HCT116 (cell line): ENCODE data around the gene MS4A4E. TPM values are rescaled to one million over a fixed set of nuclear protein-coding genes. Genes with fewer than 3 reads are reported as not detected.

Experiments used
- ATAC-seq: fragments of 200-7000 bp; cut with Tn5 transposase; 2 replicates; pipeline ENCODE4 v1.9.1; 2020; ENCODE audit warnings: mild to moderate bottlenecking, moderate library complexity
- BruUV-seq: library from RNA; stranded (reverse); fragments of 400-500 nt; replicated peaks from 2 replicates; lab custom pipeline; 2021; lab: Mats Ljungman, UMichigan
- CTCF ChIA-PET: fragments of 300-600 bp; sonication (Branson Sonifier 250); formaldehyde crosslinking; loops from one replicate; lab custom pipeline; 2021; ENCODE audit warnings: antibody characterized with exemption; lab: Charles Lee
- POLR2A ChIA-PET: fragments of 300-600, 350-600 bp; sonication (Branson Sonifier 250); formaldehyde crosslinking; loops from one replicate; lab custom pipeline; 2021; ENCODE audit warnings: antibody characterized with exemption; lab: Charles Lee
- RAD21 ChIA-PET, 2 experiments: fragments of 300-600 bp; sonication (Branson Sonifier 250); formaldehyde crosslinking; loops; one replicate each; lab custom pipeline; 2023; ENCODE audit warnings: low total read pairs in 2 of 2; ENCODE audit not compliant: uncharacterized antibody in 2 of 2, unreplicated experiment in 2 of 2, low non-redundant PET in 1 of 2; lab: Charles Lee
- DNase-seq: peaks from one replicate; pipeline ENCODE4 v3.0.0-alpha.2; 2010; ENCODE audit warnings: low read depth, low spot score
- H2AFZ ChIP-seq: fragments of 200-600 bp; shearing (Covaris generic), sonication (generic); 2 replicates; pipeline ENCODE4 v1.6.1; 2017; ENCODE audit warnings: low read depth, mixed run types, mixed read lengths, antibody characterized with exemption, low read length; ENCODE audit not compliant: poor library complexity, severe bottlenecking
- H3K27ac ChIP-seq: 2 replicates; pipeline ENCODE4 v1.5.1; 2012; ENCODE audit warnings: low read depth, low read length
- H3K27me3 ChIP-seq: fragments of 200-600 bp; sonication (generic); 2 replicates; pipeline ENCODE4 v1.6.1; 2016; ENCODE audit warnings: mixed run types, low read length, mixed read lengths; ENCODE audit not compliant: insufficient read depth
- H3K36me3 ChIP-seq, 2 experiments: fragments of 200-500 bp in 1 of 2; fragments of 200-600 bp in 1 of 2; sonication (Bioruptor generic) in 1 of 2; sonication (generic) in 1 of 2; 2 replicates each; pipeline versions ENCODE4 v1.5.1 to v1.6.1; 2014 to 2016; ENCODE audit warnings: low read length in 2 of 2, inconsistent platforms in 1 of 2, mixed read lengths in 1 of 2, mixed run types in 1 of 2; ENCODE audit not compliant: insufficient read depth in 2 of 2, control insufficient read depth in 1 of 2
- H3K4me1 ChIP-seq, 2 experiments: fragments of 200-600 bp in 1 of 2; sonication (generic) in 1 of 2; 2 replicates each; pipeline versions ENCODE4 v1.5.1 to v1.6.1; 2012 to 2017; ENCODE audit warnings: low read length in 2 of 2, inconsistent platforms in 1 of 2, mild to moderate bottlenecking in 1 of 2, mixed read lengths in 1 of 2, mixed run types in 1 of 2, moderate library complexity in 1 of 2; ENCODE audit not compliant: insufficient read depth in 2 of 2, control insufficient read depth in 1 of 2
- H3K4me2 ChIP-seq: fragments of 200-600 bp; sonication (generic); 2 replicates; pipeline ENCODE4 v1.6.1; 2017; ENCODE audit warnings: mixed run types, low read length, mixed read lengths
- H3K4me3 ChIP-seq, 2 experiments: fragments of 200-600 bp in 1 of 2; sonication (generic) in 1 of 2; replicated peaks in 1 of 2; 2 replicates each; pipeline ENCODE4 v1.5.1; 2011 to 2016; ENCODE audit warnings: low read length in 2 of 2, control low read depth in 1 of 2, low read depth in 1 of 2, mild to moderate bottlenecking in 1 of 2, mixed read lengths in 1 of 2, mixed run types in 1 of 2
- H3K79me2 ChIP-seq: fragments of 200-600 bp; sonication (generic); 2 replicates; pipeline ENCODE4 v1.6.1; 2017; ENCODE audit warnings: mild to moderate bottlenecking, mixed run types, low read length, moderate library complexity, mixed read lengths; ENCODE audit not compliant: insufficient read depth
- H3K9ac ChIP-seq: fragments of 200-600 bp; sonication (generic); 2 replicates; pipeline ENCODE4 v1.6.1; 2016; ENCODE audit warnings: low read length, mixed read lengths
- H3K9me2 ChIP-seq: fragments of 200-600 bp; sonication (generic), shearing (Covaris generic); 2 replicates; pipeline ENCODE4 v1.6.1; 2017; ENCODE audit warnings: mixed run types, mild to moderate bottlenecking, moderate library complexity; ENCODE audit not compliant: insufficient read depth
- H3K9me3 ChIP-seq, 2 experiments: fragments of 200-500 bp in 1 of 2; fragments of 200-600 bp in 1 of 2; sonication (Bioruptor generic) in 1 of 2; sonication (generic) in 1 of 2; 2 replicates each; pipeline ENCODE4 v1.6.1; 2014 to 2017; ENCODE audit warnings: low read length in 2 of 2, mixed read lengths in 2 of 2, inconsistent platforms in 1 of 2, low read depth in 1 of 2, mild to moderate bottlenecking in 1 of 2, mixed run types in 1 of 2, moderate library complexity in 1 of 2; ENCODE audit not compliant: control insufficient read depth in 1 of 2, insufficient read depth in 1 of 2
- H4K20me1 ChIP-seq: fragments of 200-600 bp; sonication (generic), shearing (Covaris generic); 2 replicates; pipeline ENCODE4 v1.6.1; 2017; ENCODE audit warnings: mixed run types, mild to moderate bottlenecking, moderate library complexity; ENCODE audit not compliant: insufficient read depth
- ATF3 ChIP-seq: IDR thresholded peaks from 2 replicates; pipeline ENCODE4 v1.6.1; 2012
- CBX3 ChIP-seq: IDR thresholded peaks from 2 replicates; pipeline ENCODE4 v1.6.1; 2012; ENCODE audit warnings: low read depth
- ELF1 ChIP-seq: IDR thresholded peaks from 2 replicates; pipeline ENCODE4 v1.6.1; 2012; ENCODE audit warnings: low read depth, borderline replicate concordance
- EZH2 ChIP-seq: fragments of 200-600 bp; sonication (generic); IDR thresholded peaks from 2 replicates; pipeline ENCODE4 v1.6.1; 2017; ENCODE audit warnings: antibody characterized with exemption, mixed run types
- POLR2A ChIP-seq: IDR thresholded peaks from 2 replicates; pipeline ENCODE4 v1.7.0; 2011; ENCODE audit warnings: borderline replicate concordance; ENCODE audit not compliant: insufficient read depth, insufficient read length; ENCODE audit errors: extremely low read depth
- RAD21 ChIP-seq: IDR thresholded peaks from 2 replicates; pipeline ENCODE4 v1.6.1; 2012; ENCODE audit warnings: low read depth, mild to moderate bottlenecking
- SP1 ChIP-seq: IDR thresholded peaks from 2 replicates; pipeline ENCODE4 v1.6.1; 2012; ENCODE audit warnings: low read depth
- SRF ChIP-seq: IDR thresholded peaks from 2 replicates; pipeline ENCODE4 v1.6.1; 2012; ENCODE audit warnings: low read depth
- TCF7L2 ChIP-seq: IDR thresholded peaks from 2 replicates; pipeline ENCODE4 v1.7.0; 2011; ENCODE audit warnings: borderline replicate concordance, inconsistent platforms; ENCODE audit not compliant: insufficient read depth, insufficient read length; ENCODE audit errors: extremely low read depth
- ZNF274 ChIP-seq: fragments of 200-500 bp; sonication (Bioruptor generic); IDR thresholded peaks from 2 replicates; pipeline ENCODE4 v1.6.1; 2014; ENCODE audit warnings: mild to moderate bottlenecking, low read depth, low read length, inconsistent platforms
- intact Hi-C: fragments of 100-400 bp; cut with micrococcal nuclease; formaldehyde crosslinking; loops from 2 replicates; pipeline ENCODE4 v1.10.0; 2022
- total RNA-seq: library from RNA; stranded (reverse); gene quantifications from one replicate; pipeline ENCODE4 v1.2.1, GENCODE V29; 2021; ENCODE audit not compliant: unreplicated experiment

Gene MS4A4E
- total RNA-seq, 1 experiment from 2014 or later, result not detected

- ChIA-PET RAD21 (no interaction called here), CTCF (no interaction called here), POLR2A (interaction anchor here (0.9 kb wide), 1 partner anchor 75 kb away, joined by 3 read pairs; no protein-coding TSS in a partner anchor)
- Histone ChIP-seq H3K36me3 (no peaks in the 10 kb centered on the region), H3K9ac (no peak overlapping the region), H3K9me3 (no peaks in the 10 kb centered on the region), H3K4me1 (no peaks in the 10 kb centered on the region), H3K27ac (no peak overlapping the region), H3K27me3 (no peaks in the 10 kb centered on the region), H2AFZ (no peak overlapping the region), H3K9me2 (no peaks in the 10 kb centered on the region), H3K4me3 (no peak overlapping the region), H3K79me2 (no peaks in the 10 kb centered on the region), H4K20me1 (no peaks in the 10 kb centered on the region), H3K4me2 (no peak overlapping the region)
- TF ChIP-seq ELF1 (no peak), EZH2 (no peak)
- intact Hi-C loops, result no loop called here
- BruUV-seq, result no TSS peak
- DNase-seq (no peak), ATAC-seq (no peak)
These were observed 47.0 kb downstream of the MS4A4E start for GRCh38 chr11:60195923-60196368.

- no peaks in the 10 kb centered on the region for H3K27me3 ChIP-seq
- DNase-seq (no peak), ATAC-seq (no peak)
- H3K4me3 ChIP-seq, result no peak overlapping the region
- H3K36me3 ChIP-seq, result no peaks in the 10 kb centered on the region
- RAD21 ChIA-PET, result no interaction called here
- no peaks in the 10 kb centered on the region for H3K79me2 ChIP-seq
- no peak overlapping the region for H3K27ac ChIP-seq
- H2AFZ ChIP-seq, result no peak overlapping the region
- no TSS peak for BruUV-seq
- intact Hi-C loops, result loop anchor here (5.0 kb wide), 1 partner anchor 372 kb away; no protein-coding TSS in a partner anchor
- H3K9ac ChIP-seq, result no peak overlapping the region
- no peaks in the 10 kb centered on the region for H4K20me1 ChIP-seq
- CTCF ChIA-PET, result no interaction called here
- no peaks in the 10 kb centered on the region for H3K4me1 ChIP-seq
- POLR2A ChIA-PET, result no interaction called here
- no peak overlapping the region for H3K4me2 ChIP-seq
- no peaks in the 10 kb centered on the region for H3K9me3 ChIP-seq
- H3K9me2 ChIP-seq, result no peaks in the 10 kb centered on the region
- TF ChIP-seq POLR2A (no peak), ZNF274 (no peak), CBX3 (no peak), ATF3 (no peak), SRF (no peak), TCF7L2 (no peak), RAD21 (no peak), SP1 (no peak)
These were observed 48.4 kb downstream of the MS4A4E start for GRCh38 chr11:60194511-60194910.
